GM12801 (cell line): ENCODE results near the gene FBXL12.

Source experiments
- TF ChIP-seq, protein P1 (sequence below): IDR thresholded peaks from one replicate; pipeline ENCODE4 v1.5.1; 2011; ENCODE audit warnings: control low read depth; ENCODE audit not compliant: insufficient read length; ENCODE audit errors: extremely low read depth

The FBXL12 gene

DNA sequence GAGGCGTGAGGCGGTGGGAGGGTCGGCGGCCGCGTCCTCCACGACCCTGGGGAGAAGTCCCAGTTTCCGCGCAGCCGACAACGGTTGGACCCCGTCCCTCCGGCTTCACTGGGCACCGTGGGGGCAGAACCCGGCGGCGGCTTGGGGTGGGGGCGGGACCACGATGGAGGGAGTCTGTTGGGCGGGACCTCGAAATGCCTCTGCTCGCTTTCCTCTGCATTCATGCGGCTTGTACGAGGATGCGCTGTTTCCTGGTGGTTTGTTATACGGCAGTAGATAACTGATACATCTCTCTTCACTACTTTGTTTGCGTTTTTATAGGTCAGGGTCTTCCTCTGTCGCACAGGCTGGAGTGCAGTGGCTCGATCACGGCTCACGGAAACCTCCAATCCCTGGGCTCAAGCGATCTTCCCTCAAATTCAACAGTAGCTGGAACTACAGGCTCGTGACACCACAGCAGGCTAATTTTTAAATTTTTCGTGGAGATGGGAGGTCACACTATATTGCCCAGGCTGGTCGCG lies 25.7 kb downstream of the FBXL12 start:
- TF ChIP-seq, protein P1, sequence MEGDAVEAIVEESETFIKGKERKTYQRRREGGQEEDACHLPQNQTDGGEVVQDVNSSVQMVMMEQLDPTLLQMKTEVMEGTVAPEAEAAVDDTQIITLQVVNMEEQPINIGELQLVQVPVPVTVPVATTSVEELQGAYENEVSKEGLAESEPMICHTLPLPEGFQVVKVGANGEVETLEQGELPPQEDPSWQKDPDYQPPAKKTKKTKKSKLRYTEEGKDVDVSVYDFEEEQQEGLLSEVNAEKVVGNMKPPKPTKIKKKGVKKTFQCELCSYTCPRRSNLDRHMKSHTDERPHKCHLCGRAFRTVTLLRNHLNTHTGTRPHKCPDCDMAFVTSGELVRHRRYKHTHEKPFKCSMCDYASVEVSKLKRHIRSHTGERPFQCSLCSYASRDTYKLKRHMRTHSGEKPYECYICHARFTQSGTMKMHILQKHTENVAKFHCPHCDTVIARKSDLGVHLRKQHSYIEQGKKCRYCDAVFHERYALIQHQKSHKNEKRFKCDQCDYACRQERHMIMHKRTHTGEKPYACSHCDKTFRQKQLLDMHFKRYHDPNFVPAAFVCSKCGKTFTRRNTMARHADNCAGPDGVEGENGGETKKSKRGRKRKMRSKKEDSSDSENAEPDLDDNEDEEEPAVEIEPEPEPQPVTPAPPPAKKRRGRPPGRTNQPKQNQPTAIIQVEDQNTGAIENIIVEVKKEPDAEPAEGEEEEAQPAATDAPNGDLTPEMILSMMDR: no peak

- TF ChIP-seq, protein P1: no peak
Observed at GRCh38 chr19:9792206-9793070, 26.4 kb downstream of the FBXL12 start.

GRCh38 chr19:9791552-9792205 lies 27.2 kb downstream of the FBXL12 start:
- TF ChIP-seq, protein P1: no peak

DNA sequence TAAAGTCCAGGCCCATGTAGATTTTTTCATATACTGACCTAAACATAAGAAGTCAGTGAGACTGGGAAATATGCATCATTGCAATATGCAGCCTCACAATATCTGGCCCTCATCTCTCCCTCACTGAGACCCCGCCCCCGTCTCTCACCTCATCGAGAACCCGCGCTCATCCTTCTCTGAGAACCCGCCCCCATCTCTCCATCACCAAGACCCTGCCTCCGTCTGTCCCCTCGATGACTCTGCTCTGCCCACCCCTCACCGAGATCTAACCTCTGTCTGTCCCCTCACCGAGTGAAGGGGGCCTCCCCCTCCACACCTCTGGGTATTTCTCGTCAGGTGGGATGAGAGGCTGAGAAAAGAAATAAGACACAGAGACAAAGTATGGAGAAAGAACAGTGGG lies 29.8 kb downstream of the FBXL12 start:
- TF ChIP-seq, protein P1: no peak

- TF ChIP-seq, protein P1: no peak
Observed at GRCh38 chr19:9786819-9787218, 32.1 kb downstream of the FBXL12 start.

DNA sequence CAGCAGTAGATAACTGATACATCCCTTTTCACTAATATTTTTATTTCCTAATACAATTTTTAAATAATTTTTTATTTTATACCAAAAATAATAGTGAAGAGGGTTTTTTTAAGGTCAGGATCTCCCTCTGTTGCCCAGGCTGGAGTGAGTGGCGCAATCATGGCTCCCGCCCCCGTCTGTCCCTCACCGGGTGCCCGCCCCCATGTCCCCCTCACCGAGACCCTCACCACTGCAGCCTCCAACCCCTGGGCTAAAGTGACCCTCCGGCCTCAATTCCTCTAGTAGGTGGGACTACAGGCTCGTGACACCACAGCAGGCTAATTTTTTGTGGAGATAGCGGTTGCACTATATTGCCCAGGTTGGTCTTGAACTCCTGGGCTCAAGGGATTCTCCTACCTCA lies 32.5 kb downstream of the FBXL12 start:
- TF ChIP-seq, protein P1: no peak
